Activated CD8-positive, alpha-beta T cell treated with anti-CD3 and anti-CD28 coated beads, Interleukin-2, amount 10 ng/mL, durations not matched to agents 7 days and 5 days (primary cell): ENCODE data around the gene ADAMTS9. TPM values are rescaled to one million over a fixed set of nuclear protein-coding genes. Genes with fewer than 3 reads are reported as not detected.
A peak's percentile ranks its signal among the peaks of the same experiment; 100 is the strongest.

ENCODE experiments used
- ATAC-seq: fragments of 150-1000 bp; cut with Tn5 transposase; one replicate; pipeline ENCODE4 v1.10.0; 2021; ENCODE audit warnings: moderate library complexity
- CTCF ChIA-PET: fragments of 350-600 bp; sonication (Branson Sonifier 250); formaldehyde crosslinking; loops from one replicate; lab custom pipeline; 2021; ENCODE audit warnings: antibody characterized with exemption; lab: Charles Lee
- POLR2A ChIA-PET: fragments of 350-600 bp; sonication (Branson Sonifier 250); formaldehyde crosslinking; loops from one replicate; lab custom pipeline; 2021; ENCODE audit warnings: antibody characterized with exemption; lab: Charles Lee
- DNase-seq: peaks from one replicate; pipeline ENCODE4 v3.0.0-alpha.2; 2020
- H3K27ac Mint-ChIP-seq: one replicate; pipeline ENCODE4 v1.8.0; 2021; ENCODE audit warnings: mild to moderate bottlenecking, mixed read lengths
- H3K27me3 Mint-ChIP-seq: one replicate; pipeline ENCODE4 v1.8.0; 2021; ENCODE audit warnings: low read depth, mixed read lengths
- H3K36me3 Mint-ChIP-seq: one replicate; pipeline ENCODE4 v1.8.0; 2021; ENCODE audit warnings: low read depth, mixed read lengths
- H3K4me1 Mint-ChIP-seq: one replicate; pipeline ENCODE4 v1.8.0; 2021; ENCODE audit warnings: low read depth, mixed read lengths
- H3K4me3 Mint-ChIP-seq: one replicate; pipeline ENCODE4 v1.8.0; 2021; ENCODE audit warnings: mild to moderate bottlenecking, mixed read lengths
- H3K9me3 Mint-ChIP-seq: one replicate; pipeline ENCODE4 v1.8.0; 2022; ENCODE audit warnings: mixed read lengths; ENCODE audit not compliant: insufficient read depth
- total RNA-seq, 2 experiments: library from RNA; stranded (reverse); gene quantifications; one replicate each; pipeline ENCODE4 v1.2.3, GENCODE V29; 2021

The ADAMTS9 gene
- total RNA-seq, 2 experiments from 2014 or later, result not detected

GRCh38 chr3:64484289-64484992, 203.4 kb downstream of the ADAMTS9 start:
- peaks cover 6% of the 10 kb centered on the region for H3K27me3 Mint-ChIP-seq
- DNase-seq (peak; percentile 78), ATAC-seq (peak; percentile 86)
- no peak overlapping the region for H3K4me3 Mint-ChIP-seq
- ChIA-PET CTCF (interaction anchor here (0.6 to 5.3 kb wide), 12 partner anchors 17 to 476 kb away, joined by 3 to 33 read pairs (median 4); partner anchors contain the start of gene PSMD6), POLR2A (no interaction called here)
- no peaks in the 10 kb centered on the region for H3K9me3 Mint-ChIP-seq
- H3K36me3 Mint-ChIP-seq, result no peaks in the 10 kb centered on the region
- no peak overlapping the region for H3K27ac Mint-ChIP-seq
- H3K4me1 Mint-ChIP-seq, result peaks cover 5% of the 10 kb centered on the region

GRCh38 chr3:64483467-64483866, 204.3 kb downstream of the ADAMTS9 start:
- ATAC-seq (no peak), DNase-seq (no peak)
- Mint-ChIP-seq H3K4me1 (peaks cover 5% of the 10 kb centered on the region), H3K9me3 (no peaks in the 10 kb centered on the region), H3K4me3 (no peak overlapping the region), H3K27ac (no peak overlapping the region), H3K36me3 (no peaks in the 10 kb centered on the region), H3K27me3 (peaks cover 2% of the 10 kb centered on the region)
- ChIA-PET CTCF (interaction anchor here (0.9 to 5.3 kb wide), 6 partner anchors 18 to 458 kb away, joined by 3 to 33 read pairs (median 10); partner anchors contain the start of gene PSMD6), POLR2A (no interaction called here)

GRCh38 chr3:64475037-64475436, 212.8 kb downstream of the ADAMTS9 start:
- H3K4me1 Mint-ChIP-seq, result no peaks in the 10 kb centered on the region

GRCh38 chr3:64473466-64473865, 214.3 kb downstream of the ADAMTS9 start:
- no peak for ATAC-seq

More at GRCh38 chr3:64475037-64475436, 212.8 kb downstream of the ADAMTS9 start:
- ChIA-PET POLR2A (no interaction called here), CTCF (interaction anchor here (0.9 kb wide), 1 partner anchor 11 kb away, joined by 6 read pairs; no protein-coding TSS in a partner anchor)
- Mint-ChIP-seq H3K9me3 (no peaks in the 10 kb centered on the region), H3K27ac (no peak overlapping the region), H3K36me3 (no peaks in the 10 kb centered on the region), H3K4me3 (no peak overlapping the region), H3K27me3 (peaks cover 7% of the 10 kb centered on the region)
- ATAC-seq (no peak), DNase-seq (no peak)

GRCh38 chr3:64470436-64470835, 217.4 kb downstream of the ADAMTS9 start:
- Mint-ChIP-seq H3K27ac (no peak overlapping the region), H3K4me3 (no peak overlapping the region), H3K36me3 (no peaks in the 10 kb centered on the region), H3K27me3 (peaks cover 2% of the 10 kb centered on the region), H3K9me3 (no peaks in the 10 kb centered on the region), H3K4me1 (peaks cover 4% of the 10 kb centered on the region)
- ATAC-seq (no peak), DNase-seq (no peak)
- POLR2A ChIA-PET, result no interaction called here
- CTCF ChIA-PET, result no interaction called here

More at GRCh38 chr3:64473466-64473865, 214.3 kb downstream of the ADAMTS9 start:
- DNase-seq, result no peak
- no peak overlapping the region for H3K4me3 Mint-ChIP-seq
- H3K27ac Mint-ChIP-seq, result no peak overlapping the region
- ChIA-PET CTCF (interaction anchor here (1.0 to 1.4 kb wide), 3 partner anchors 13 to 450 kb away, joined by 3 to 4 read pairs (median 3); partner anchors contain the start of gene PSMD6), POLR2A (no interaction called here)
- no peaks in the 10 kb centered on the region for H3K9me3 Mint-ChIP-seq
- H3K27me3 Mint-ChIP-seq, result peaks cover 5% of the 10 kb centered on the region
- H3K36me3 Mint-ChIP-seq, result no peaks in the 10 kb centered on the region
- no peaks in the 10 kb centered on the region for H3K4me1 Mint-ChIP-seq

- ChIA-PET POLR2A (no interaction called here), CTCF (no interaction called here)
- no peak for DNase-seq
- Mint-ChIP-seq H3K27ac (peak overlapping the region; percentile 13), H3K4me3 (no peak overlapping the region), H3K27me3 (peaks cover 2% of the 10 kb centered on the region), H3K36me3 (no peaks in the 10 kb centered on the region), H3K4me1 (peaks cover 7% of the 10 kb centered on the region), H3K9me3 (no peaks in the 10 kb centered on the region)
- ATAC-seq, result no peak
These were observed 220.4 kb downstream of the ADAMTS9 start for GRCh38 chr3:64467255-64467944.
